K562 (cell line): ENCODE measurements around the gene UBXN6. TPM values are rescaled to one million over a fixed set of nuclear protein-coding genes. Genes with fewer than 3 reads are reported as not detected.

ENCODE experiments used
- CCNT2 ChIP-seq: IDR thresholded peaks from 2 replicates; pipeline ENCODE4 v1.6.1; 2011; ENCODE audit warnings: borderline replicate concordance, low read depth, mild to moderate bottlenecking, moderate library complexity, mixed read lengths, low read length; ENCODE audit not compliant: insufficient read length; ENCODE audit errors: extremely low read depth
- DACH1 ChIP-seq: fragments of 450-650 bp; IDR thresholded peaks from 2 replicates; pipeline ENCODE4 v1.6.1; 2018; ENCODE audit not compliant: partially characterized antibody
- ELF1 ChIP-seq: fragments of 200-800 bp; sonication (Bioruptor generic); IDR thresholded peaks from 2 replicates; pipeline ENCODE4 v1.6.1; 2016; ENCODE audit warnings: missing genetic modification characterization, missing compliant biosample characterization
- HBP1 ChIP-seq: fragments of 450-650 bp; formaldehyde crosslinking; IDR thresholded peaks from 2 replicates; pipeline ENCODE4 v1.4.0; 2022; ENCODE audit warnings: missing genetic modification characterization
- MYNN ChIP-seq, 2 experiments: sonication (generic); formaldehyde crosslinking in 1 of 2; IDR thresholded peaks; 2 replicates each; pipeline versions ENCODE4 v1.5.0 to v1.6.1; 2016 to 2020; ENCODE audit warnings: antibody characterized with exemption in 1 of 2, missing genetic modification reagents in 1 of 2
- PTBP1 ChIP-seq: fragments of 200-400 bp; formaldehyde crosslinking; IDR thresholded peaks from 2 replicates; pipeline ENCODE4 v1.6.1; 2017; ENCODE audit warnings: low read depth, low read length
- ZBTB40 ChIP-seq, 2 experiments: fragments of 450-650 bp in 1 of 2; sonication (generic) in 1 of 2; formaldehyde crosslinking in 1 of 2; IDR thresholded peaks; 2 replicates each; pipeline versions ENCODE4 v1.7.1 to v1.9.0; 2016 to 2022; ENCODE audit warnings: inconsistent platforms in 1 of 2, mild to moderate bottlenecking in 1 of 2, missing genetic modification reagents in 1 of 2
- ZMIZ1 ChIP-seq, 2 experiments: fragments of 150-350 bp in 1 of 2; IDR thresholded peaks; 2 replicates each; pipeline ENCODE4 v1.6.1; 2012 to 2016; ENCODE audit warnings: low read depth in 2 of 2, low read length in 2 of 2, mild to moderate bottlenecking in 1 of 2, moderate library complexity in 1 of 2
- ZNF584 ChIP-seq: fragments of 200-800 bp; sonication (Bioruptor generic); IDR thresholded peaks from 2 replicates; pipeline ENCODE4 v1.6.1; 2016; ENCODE audit warnings: low read depth, mild to moderate bottlenecking, missing genetic modification characterization, missing compliant biosample characterization
- polyA plus RNA-seq, 8 experiments: library from polyadenylated mRNA; depleted of rRNA in 4 of 8; stranded (reverse) in 5 of 8; unstranded in 3 of 8; fragments of >200 nt; fragmentation: Nextera tagmentation in 2 of 8; fragmentation: Illumina TruSeq in 1 of 8; extraction: Ambion mirVana in 2 of 8; extraction: Trizol in 1 of 8; gene quantifications; 2 replicates each; pipeline versions ENCODE4 v1.2.1 to v1.2.3, GENCODE V29; 2011 to 2014; ENCODE audit warnings: inconsistent platforms in 1 of 8, missing spikeins in 1 of 8
- total RNA-seq, 7 experiments: library from RNA; depleted of rRNA in 6 of 7; stranded (reverse); fragments of >200 nt in 6 of 7; fragmentation: Illumina TruSeq in 2 of 7; extraction: Trizol in 2 of 7; gene quantifications; 2 replicates each; pipeline versions ENCODE4 v1.2.1 to v1.2.3, GENCODE V29; 2011 to 2021; ENCODE audit warnings: low replicate concordance in 1 of 7

Gene UBXN6
- total and polyA plus RNA-seq, 9 of the 15 experiments (the other 6 are each of a cell fraction or from before 2014, with no cell fraction given), result 0.48 to 90.2 (median 29.5) TPM

- no peak for TF ChIP-seq ZMIZ1 (IDR thresholded peaks at IDR 0.05; ENCODE audit: low read depth in 2 of 2, low read length in 2 of 2)
- no peak for TF ChIP-seq CCNT2
- TF ChIP-seq ZBTB40 (IDR thresholded peaks at IDR 0.05), result 0 out of 2 replicates have a peak, but pooled peaks have one; percentile 35
- TF ChIP-seq ZBTB40 (CRISPR knock-in tag; IDR thresholded peaks at IDR 0.05), result no peak
- no peak for TF ChIP-seq PTBP1
- no peak for TF ChIP-seq ZNF584 (CRISPR knock-in tag)
- TF ChIP-seq HBP1 (CRISPR knock-in tag), result no peak
- no peak for TF ChIP-seq MYNN (IDR thresholded peaks at IDR 0.05)
- no peak for TF ChIP-seq MYNN (CRISPR knock-in tag; IDR thresholded peaks at IDR 0.05)
- TF ChIP-seq DACH1, result peak; percentile 50
- no peak for TF ChIP-seq ELF1
Measured at GRCh38 chr19:4401769-4402170, 55.8 kb downstream of the UBXN6 start (continued).
